Loucy (cell line): ENCODE results near the gene LRTM1.
A peak's percentile ranks its signal among the peaks of the same experiment; 100 is the strongest.

ENCODE experiments used
- CTCF ChIP-seq: fragments of 200-600 bp; sonication (generic); conservative IDR thresholded peaks from 2 replicates; pipeline ENCODE4 v1.5.1; 2014; ENCODE audit warnings: mild to moderate bottlenecking, antibody characterized with exemption, low read length
- EZH2phosphoT487 ChIP-seq: fragments of 200-600 bp; IDR thresholded peaks from 2 replicates; pipeline ENCODE4 v1.6.1; 2018; ENCODE audit warnings: antibody characterized with exemption, mild to moderate bottlenecking, moderate library complexity, borderline replicate concordance

- peak; percentile 58 for TF ChIP-seq CTCF
- TF ChIP-seq EZH2phosphoT487, result no peak
These were observed 57.4 kb downstream of the LRTM1 start for GRCh38 chr3:54870423-54870822.
